Activated CD4-positive, alpha-beta T cell treated with anti-CD3 and anti-CD28 coated beads, Interleukin-2, amount 50 U/mL, for 1 hour (primary cell): ENCODE results near the gene GATA6.
"Not testable (repeated sequence)": the region's sequence is repeated elsewhere in the genome, so short reads cannot be mapped to it uniquely, and the experiment has no call there.

Experiments
- DNase-seq: peaks from one replicate; pipeline ENCODE4 v3.0.0-alpha.2; 2020

Gene GATA6

GRCh38 chr18:22211657-22212056, 42.3 kb downstream of the GATA6 start:
- no peak for DNase-seq

GRCh38 chr18:22213333-22213973, 44.1 kb downstream of the GATA6 start:
- DNase-seq, result no peak

- no peak for DNase-seq
Measured at GRCh38 chr18:22214731-22215528, 45.5 kb downstream of the GATA6 start.

GRCh38 chr18:22218835-22219234, 49.4 kb downstream of the GATA6 start:
- DNase-seq, result no peak

- no peak for DNase-seq
Measured at GRCh38 chr18:22219568-22220355, 50.4 kb downstream of the GATA6 start.

- DNase-seq, result not testable (repeated sequence)
Measured at GRCh38 chr18:22220585-22220984, 51.2 kb downstream of the GATA6 start.

- no peak for DNase-seq
Measured at GRCh38 chr18:22221350-22221749, 52.0 kb downstream of the GATA6 start.

GRCh38 chr18:22223254-22223964, 54.0 kb downstream of the GATA6 start:
- no peak for DNase-seq

- DNase-seq, result no peak
Measured at GRCh38 chr18:22223965-22224322, 54.6 kb downstream of the GATA6 start.

- no peak for DNase-seq
Measured at GRCh38 chr18:22224339-22224738, 55.0 kb downstream of the GATA6 start.

GRCh38 chr18:22226801-22227200, 57.4 kb downstream of the GATA6 start:
- DNase-seq, result no peak

- DNase-seq, result no peak
Measured at GRCh38 chr18:22228976-22229375, 59.6 kb downstream of the GATA6 start.

- no peak for DNase-seq
Measured at GRCh38 chr18:22229456-22230124, 60.2 kb downstream of the GATA6 start.

GRCh38 chr18:22230471-22230945, 61.1 kb downstream of the GATA6 start:
- DNase-seq, result no peak

GRCh38 chr18:22233266-22233665, 63.9 kb downstream of the GATA6 start:
- DNase-seq, result no peak

GRCh38 chr18:22238036-22238435, 68.6 kb downstream of the GATA6 start:
- no peak for DNase-seq

GRCh38 chr18:22238681-22239080, 69.3 kb downstream of the GATA6 start:
- no peak for DNase-seq

GRCh38 chr18:22241921-22242361, 72.6 kb downstream of the GATA6 start:
- no peak for DNase-seq

- no peak for DNase-seq
Measured at GRCh38 chr18:22243513-22243912, 74.1 kb downstream of the GATA6 start.

GRCh38 chr18:22250026-22250425, 80.6 kb downstream of the GATA6 start:
- DNase-seq, result no peak

GRCh38 chr18:22250591-22250996, 81.2 kb downstream of the GATA6 start:
- DNase-seq, result no peak
